GM12891 (cell line): ENCODE measurements around the gene CAPN1.

Experiments used
- POLR2A ChIP-seq: IDR thresholded peaks from 2 replicates; pipeline ENCODE4 v1.6.1; 2011; ENCODE audit warnings: low read depth, low read length, control low read depth
- POLR2AphosphoS5 ChIP-seq: IDR thresholded peaks from 2 replicates; pipeline ENCODE4 v1.6.1; 2011; ENCODE audit warnings: low read depth, low read length, control low read depth
- POU2F2 ChIP-seq: IDR thresholded peaks from 2 replicates; pipeline ENCODE4 v1.6.1; 2011; ENCODE audit warnings: low read depth, mild to moderate bottlenecking, control low read depth, low read length, moderate library complexity
- SPI1 ChIP-seq: IDR thresholded peaks from 2 replicates; pipeline ENCODE4 v1.6.1; 2011; ENCODE audit warnings: low read depth, low read length, control low read depth
- TAF1 ChIP-seq: IDR thresholded peaks from 2 replicates; pipeline ENCODE4 v1.6.1; 2011; ENCODE audit warnings: low read depth, low read length, control low read depth

- TF ChIP-seq POLR2A (no peak), POLR2AphosphoS5 (no peak), SPI1 (no peak), TAF1 (no peak), POU2F2 (no peak)
Observed at GRCh38 chr11:65223011-65223410, 41.3 kb downstream of the CAPN1 start.
